SK-N-SH (cell line): ENCODE measurements around the gene FAM227B.

ENCODE experiments used
- CHD2 ChIP-seq: fragments of 150-350 bp; IDR thresholded peaks from 2 replicates; pipeline ENCODE4 v1.6.1; 2018; ENCODE audit warnings: low read length; ENCODE audit not compliant: partially characterized antibody
- CTCF ChIP-seq: fragments of 200-600 bp; sonication (generic); IDR thresholded peaks from 2 replicates; pipeline ENCODE4 v1.6.1; 2017; ENCODE audit warnings: antibody characterized with exemption, mild to moderate bottlenecking, moderate library complexity
- ELF1 ChIP-seq: IDR thresholded peaks from 2 replicates; pipeline ENCODE4 v1.4.0; 2012
- EP300 ChIP-seq, 2 experiments: IDR thresholded peaks; 2 replicates each; pipeline versions ENCODE4 v1.4.0 to v1.6.1; 2012; ENCODE audit warnings: borderline replicate concordance in 1 of 2, low read depth in 1 of 2, low read length in 1 of 2
- GABPA ChIP-seq: IDR thresholded peaks from 2 replicates; pipeline ENCODE4 v1.4.0; 2012; ENCODE audit warnings: low read depth, mild to moderate bottlenecking
- POLR2AphosphoS5 ChIP-seq: IDR thresholded peaks from 2 replicates; pipeline ENCODE4 v1.6.1; 2012; ENCODE audit warnings: low read depth, low read length
- RAD21 ChIP-seq: IDR thresholded peaks from 2 replicates; pipeline ENCODE4 v1.6.1; 2012; ENCODE audit warnings: mild to moderate bottlenecking, low read length
- SMC3 ChIP-seq: IDR thresholded peaks from 2 replicates; pipeline ENCODE4 v1.6.1; 2012; ENCODE audit warnings: low read depth, low read length, improper control_type of control experiment
- TAF1 ChIP-seq: IDR thresholded peaks from 2 replicates; pipeline ENCODE4 v1.6.1; 2012; ENCODE audit warnings: low read depth, mild to moderate bottlenecking, low read length, moderate library complexity, borderline replicate concordance
- TCF12 ChIP-seq: IDR thresholded peaks from 2 replicates; pipeline ENCODE4 v1.4.0; 2012
- YY1 ChIP-seq: IDR thresholded peaks from 2 replicates; pipeline ENCODE4 v1.4.0; 2012; ENCODE audit warnings: low read depth, mild to moderate bottlenecking

- no peak for TF ChIP-seq YY1
- no peak for TF ChIP-seq CTCF
- TF ChIP-seq GABPA, result no peak
- TF ChIP-seq RAD21, result no peak
- no peak for TF ChIP-seq POLR2AphosphoS5
- TF ChIP-seq ELF1, result no peak
- no peak for TF ChIP-seq SMC3
- TF ChIP-seq TCF12, result no peak
- no peak for TF ChIP-seq EP300 (IDR thresholded peaks at IDR 0.05; ENCODE audit: borderline replicate concordance in 1 of 2, low read depth in 1 of 2, low read length in 1 of 2)
- no peak for TF ChIP-seq TAF1
- TF ChIP-seq CHD2, result no peak
Observed at GRCh38 chr15:49656734-49657133, 36.1 kb upstream of the FAM227B start.
